ENCODE measurements around the gene MSMO1. TPM values are rescaled to one million over a fixed set of nuclear protein-coding genes. Genes with fewer than 3 reads are reported as not detected.

Gene MSMO1
- total and polyA plus RNA-seq, 2 of the 8 experiments (the other 6 are each of a cell fraction or from before 2014, with no cell fraction given), result 79.8 to 109 TPM

- DNase-seq (ENCODE audit: low read depth in 1 of 2, low spot score in 2 of 2) (no peak), FAIRE-seq (no peak)
- no peak overlapping the region for H3K4me3 ChIP-seq (ENCODE audit: extremely low read depth in 1 of 4, insufficient read depth in 2 of 4, low read depth in 3 of 4, low read length in 4 of 4)
- WGBS, 2 experiments (ENCODE audit: extremely low coverage in 1 of 2, insufficient coverage in 1 of 2, insufficient read length in 1 of 2, insufficient replicate concordance in 2 of 2, low coverage in 1 of 2, low lambda C conversion rate in 2 of 2, missing lambda C conversion rate in 1 of 2), result 78% methylated on average over 10 of the region's 10 CpGs; no CpG with 5 or more reads in 1 of the 2 experiments
- H4K91ac ChIP-seq (replicated peaks; ENCODE audit: insufficient read length, low read length), result no peak overlapping the region
- peaks cover 0 to 23% (median 9%) of the 10 kb centered on the region in 4 experiments; a peak in 6 of 8 replicates for H3K36me3 ChIP-seq (ENCODE audit: control insufficient read depth in 2 of 4, insufficient read depth in 4 of 4, low read length in 3 of 4)
- H2BK20ac ChIP-seq (ENCODE audit: low read length), result no peak overlapping the region
- H4K8ac ChIP-seq (ENCODE audit: extremely low read depth, insufficient read depth, low read length), result no peak overlapping the region
- H3K23me2 ChIP-seq (ENCODE audit: low read depth, low read length), result no peaks in the 10 kb centered on the region
- H2BK12ac ChIP-seq (ENCODE audit: low read depth, low read length), result no peak overlapping the region
- H3K23ac ChIP-seq (ENCODE audit: insufficient read length), result no peak overlapping the region
- H2BK120ac ChIP-seq (replicated peaks; ENCODE audit: low read depth, low read length), result no peak overlapping the region
- no peak overlapping the region for H3K4me2 ChIP-seq (ENCODE audit: insufficient read depth in 1 of 2, low read depth in 2 of 2, low read length in 2 of 2)
- no peak overlapping the region for H3K9ac ChIP-seq (replicated peaks in 1 of 4; ENCODE audit: extremely low read depth in 1 of 4, low read depth in 3 of 4, low read length in 3 of 4)
- no peaks in the 10 kb centered on the region for H3K4me1 ChIP-seq (replicated peaks in 1 of 4; ENCODE audit: control insufficient read depth in 3 of 4, insufficient read depth in 4 of 4, low read length in 3 of 4)
- no peak overlapping the region for H3K18ac ChIP-seq (ENCODE audit: extremely low read depth, low read length)
- no peak overlapping the region for H2BK15ac ChIP-seq (ENCODE audit: low read length)
- no peaks in the 10 kb centered on the region for H3K79me1 ChIP-seq (ENCODE audit: low read depth, low read length)
- H3K56ac ChIP-seq (replicated peaks; ENCODE audit: insufficient read length, low read depth, low read length), result no peak overlapping the region
- no peak overlapping the region for H2AFZ ChIP-seq (ENCODE audit: low read length)
- no peaks in the 10 kb centered on the region for H3K9me3 ChIP-seq (ENCODE audit: insufficient read depth in 2 of 2, low read depth in 1 of 2, low read length in 1 of 2)
- no peak overlapping the region for H3K4ac ChIP-seq (replicated peaks; ENCODE audit: insufficient read length, low read depth, low read length)
- H3K79me2 ChIP-seq (ENCODE audit: control insufficient read depth in 1 of 2, insufficient read depth in 2 of 2, low read length in 2 of 2), result no peaks in the 10 kb centered on the region
- no peak overlapping the region for H3K27ac ChIP-seq (ENCODE audit: low read depth, low read length)
- H4K5ac ChIP-seq (ENCODE audit: insufficient read length, low read depth, low read length), result no peak overlapping the region
- ChIA-PET CTCF (ENCODE audit: partially characterized antibody) (interaction anchor here (0.7 to 14.3 kb wide), 17 partner anchors 10 to 230 kb away, joined by 3 to 235 read pairs (median 3); partner anchors contain the start of gene MSMO1), POLR2A (ENCODE audit: partially characterized antibody) (interaction anchor here (0.9 to 2.6 kb wide), 3 partner anchors 9 to 18 kb away, joined by 3 to 11 read pairs (median 3); partner anchors contain the start of gene MSMO1)
- H2AK5ac ChIP-seq (ENCODE audit: low read depth, low read length), result no peak overlapping the region
- H4K20me1 ChIP-seq (replicated peaks in 1 of 2; ENCODE audit: control insufficient read depth in 1 of 2, insufficient read depth in 2 of 2, low read length in 2 of 2), result no peaks in the 10 kb centered on the region
- no peak overlapping the region for H2BK5ac ChIP-seq (ENCODE audit: low read depth, low read length)
- H3K14ac ChIP-seq (ENCODE audit: insufficient read length), result no peak overlapping the region
- no peaks in the 10 kb centered on the region for H3K27me3 ChIP-seq (replicated peaks in 1 of 4; ENCODE audit: control insufficient read depth in 3 of 4, extremely low read depth in 1 of 4, insufficient read depth in 3 of 4, low read length in 3 of 4)
- no peak for TF ChIP-seq ZNF274 (IDR thresholded peaks at IDR 0.05; ENCODE audit: borderline replicate concordance, extremely low read depth, low read length)
- TF ChIP-seq HDAC6 (IDR thresholded peaks at IDR 0.05; ENCODE audit: low read depth, low read length), result no peak
- no peak for TF ChIP-seq CBX5 (IDR thresholded peaks at IDR 0.05; ENCODE audit: low read depth, low read length)
- no peak for TF ChIP-seq KDM5A (IDR thresholded peaks at IDR 0.05; ENCODE audit: low read length)
- peak in 1 of 3 experiments; percentile 12; a peak in 1 of 4 replicates for TF ChIP-seq CTCF (IDR thresholded peaks at IDR 0.05; ENCODE audit: control extremely low read depth in 1 of 3, insufficient read depth in 1 of 3, low read depth in 1 of 3, low read length in 3 of 3)
- no peak for TF ChIP-seq NANOG (IDR thresholded peaks at IDR 0.05; ENCODE audit: insufficient read depth, low read depth, low read length, poor library complexity, severe bottlenecking)
- TF ChIP-seq RAD21 (IDR thresholded peaks at IDR 0.05 in 1 of 2, conservative IDR thresholded peaks at IDR 0.05 in 1 of 2; ENCODE audit: low read depth in 2 of 2, low read length in 2 of 2), result peak; percentile 13 to 41; a peak in 2 of 4 replicates
- no peak for TF ChIP-seq BCL11A (IDR thresholded peaks at IDR 0.05; ENCODE audit: low read depth in 2 of 2, low read length in 2 of 2)
- TF ChIP-seq SP1 (IDR thresholded peaks at IDR 0.05; ENCODE audit: low read depth, low read length), result no peak
Measured at GRCh38 chr4:165345666-165346417, 18.4 kb downstream of the MSMO1 start.
